HCT116 (cell line): ENCODE measurements around the gene RADIL. TPM values are rescaled to one million over a fixed set of nuclear protein-coding genes. Genes with fewer than 3 reads are reported as not detected.

Source experiments
- ATAC-seq: fragments of 200-7000 bp; cut with Tn5 transposase; 2 replicates; pipeline ENCODE4 v1.9.1; 2020; ENCODE audit warnings: mild to moderate bottlenecking, moderate library complexity
- BruUV-seq: library from RNA; stranded (reverse); fragments of 400-500 nt; replicated peaks from 2 replicates; lab custom pipeline; 2021; lab: Mats Ljungman, UMichigan
- CTCF ChIA-PET: fragments of 300-600 bp; sonication (Branson Sonifier 250); formaldehyde crosslinking; loops from one replicate; lab custom pipeline; 2021; ENCODE audit warnings: antibody characterized with exemption; lab: Charles Lee
- POLR2A ChIA-PET: fragments of 300-600, 350-600 bp; sonication (Branson Sonifier 250); formaldehyde crosslinking; loops from one replicate; lab custom pipeline; 2021; ENCODE audit warnings: antibody characterized with exemption; lab: Charles Lee
- RAD21 ChIA-PET, 2 experiments: fragments of 300-600 bp; sonication (Branson Sonifier 250); formaldehyde crosslinking; loops; one replicate each; lab custom pipeline; 2023; ENCODE audit warnings: low total read pairs in 2 of 2; ENCODE audit not compliant: uncharacterized antibody in 2 of 2, unreplicated experiment in 2 of 2, low non-redundant PET in 1 of 2; lab: Charles Lee
- DNase-seq: peaks from one replicate; pipeline ENCODE4 v3.0.0-alpha.2; 2010; ENCODE audit warnings: low read depth, low spot score
- H2AFZ ChIP-seq: fragments of 200-600 bp; shearing (Covaris generic), sonication (generic); 2 replicates; pipeline ENCODE4 v1.6.1; 2017; ENCODE audit warnings: low read depth, mixed run types, mixed read lengths, antibody characterized with exemption, low read length; ENCODE audit not compliant: poor library complexity, severe bottlenecking
- H3K27ac ChIP-seq: 2 replicates; pipeline ENCODE4 v1.5.1; 2012; ENCODE audit warnings: low read depth, low read length
- H3K27me3 ChIP-seq: fragments of 200-600 bp; sonication (generic); 2 replicates; pipeline ENCODE4 v1.6.1; 2016; ENCODE audit warnings: mixed run types, low read length, mixed read lengths; ENCODE audit not compliant: insufficient read depth
- H3K36me3 ChIP-seq, 2 experiments: fragments of 200-500 bp in 1 of 2; fragments of 200-600 bp in 1 of 2; sonication (Bioruptor generic) in 1 of 2; sonication (generic) in 1 of 2; 2 replicates each; pipeline versions ENCODE4 v1.5.1 to v1.6.1; 2014 to 2016; ENCODE audit warnings: low read length in 2 of 2, inconsistent platforms in 1 of 2, mixed read lengths in 1 of 2, mixed run types in 1 of 2; ENCODE audit not compliant: insufficient read depth in 2 of 2, control insufficient read depth in 1 of 2
- H3K4me1 ChIP-seq, 2 experiments: fragments of 200-600 bp in 1 of 2; sonication (generic) in 1 of 2; 2 replicates each; pipeline versions ENCODE4 v1.5.1 to v1.6.1; 2012 to 2017; ENCODE audit warnings: low read length in 2 of 2, inconsistent platforms in 1 of 2, mild to moderate bottlenecking in 1 of 2, mixed read lengths in 1 of 2, mixed run types in 1 of 2, moderate library complexity in 1 of 2; ENCODE audit not compliant: insufficient read depth in 2 of 2, control insufficient read depth in 1 of 2
- H3K4me2 ChIP-seq: fragments of 200-600 bp; sonication (generic); 2 replicates; pipeline ENCODE4 v1.6.1; 2017; ENCODE audit warnings: mixed run types, low read length, mixed read lengths
- H3K4me3 ChIP-seq, 2 experiments: fragments of 200-600 bp in 1 of 2; sonication (generic) in 1 of 2; replicated peaks in 1 of 2; 2 replicates each; pipeline ENCODE4 v1.5.1; 2011 to 2016; ENCODE audit warnings: low read length in 2 of 2, control low read depth in 1 of 2, low read depth in 1 of 2, mild to moderate bottlenecking in 1 of 2, mixed read lengths in 1 of 2, mixed run types in 1 of 2
- H3K79me2 ChIP-seq: fragments of 200-600 bp; sonication (generic); 2 replicates; pipeline ENCODE4 v1.6.1; 2017; ENCODE audit warnings: mild to moderate bottlenecking, mixed run types, low read length, moderate library complexity, mixed read lengths; ENCODE audit not compliant: insufficient read depth
- H3K9ac ChIP-seq: fragments of 200-600 bp; sonication (generic); 2 replicates; pipeline ENCODE4 v1.6.1; 2016; ENCODE audit warnings: low read length, mixed read lengths
- H3K9me2 ChIP-seq: fragments of 200-600 bp; sonication (generic), shearing (Covaris generic); 2 replicates; pipeline ENCODE4 v1.6.1; 2017; ENCODE audit warnings: mixed run types, mild to moderate bottlenecking, moderate library complexity; ENCODE audit not compliant: insufficient read depth
- H3K9me3 ChIP-seq, 2 experiments: fragments of 200-500 bp in 1 of 2; fragments of 200-600 bp in 1 of 2; sonication (Bioruptor generic) in 1 of 2; sonication (generic) in 1 of 2; 2 replicates each; pipeline ENCODE4 v1.6.1; 2014 to 2017; ENCODE audit warnings: low read length in 2 of 2, mixed read lengths in 2 of 2, inconsistent platforms in 1 of 2, low read depth in 1 of 2, mild to moderate bottlenecking in 1 of 2, mixed run types in 1 of 2, moderate library complexity in 1 of 2; ENCODE audit not compliant: control insufficient read depth in 1 of 2, insufficient read depth in 1 of 2
- H4K20me1 ChIP-seq: fragments of 200-600 bp; sonication (generic), shearing (Covaris generic); 2 replicates; pipeline ENCODE4 v1.6.1; 2017; ENCODE audit warnings: mixed run types, mild to moderate bottlenecking, moderate library complexity; ENCODE audit not compliant: insufficient read depth
- CBX3 ChIP-seq: IDR thresholded peaks from 2 replicates; pipeline ENCODE4 v1.6.1; 2012; ENCODE audit warnings: low read depth
- CEBPB ChIP-seq: IDR thresholded peaks from 2 replicates; pipeline ENCODE4 v1.6.1; 2012; ENCODE audit warnings: low read depth
- EGR1 ChIP-seq: IDR thresholded peaks from 2 replicates; pipeline ENCODE4 v1.6.1; 2012; ENCODE audit warnings: low read depth
- ELF1 ChIP-seq: IDR thresholded peaks from 2 replicates; pipeline ENCODE4 v1.6.1; 2012; ENCODE audit warnings: low read depth, borderline replicate concordance
- JUND ChIP-seq: IDR thresholded peaks from 2 replicates; pipeline ENCODE4 v1.6.1; 2012
- POLR2A ChIP-seq: IDR thresholded peaks from 2 replicates; pipeline ENCODE4 v1.7.0; 2011; ENCODE audit warnings: borderline replicate concordance; ENCODE audit not compliant: insufficient read depth, insufficient read length; ENCODE audit errors: extremely low read depth
- POLR2AphosphoS5 ChIP-seq: IDR thresholded peaks from 2 replicates; pipeline ENCODE4 v1.6.1; 2011; ENCODE audit warnings: mild to moderate bottlenecking, low read depth, low read length, moderate library complexity
- RAD21 ChIP-seq: IDR thresholded peaks from 2 replicates; pipeline ENCODE4 v1.6.1; 2012; ENCODE audit warnings: low read depth, mild to moderate bottlenecking
- SIN3A ChIP-seq: IDR thresholded peaks from 2 replicates; pipeline ENCODE4 v1.6.1; 2012; ENCODE audit warnings: low read depth
- SP1 ChIP-seq: IDR thresholded peaks from 2 replicates; pipeline ENCODE4 v1.6.1; 2012; ENCODE audit warnings: low read depth
- SRF ChIP-seq: IDR thresholded peaks from 2 replicates; pipeline ENCODE4 v1.6.1; 2012; ENCODE audit warnings: low read depth
- YY1 ChIP-seq: IDR thresholded peaks from 2 replicates; pipeline ENCODE4 v1.6.1; 2011; ENCODE audit warnings: low read length, low read depth, moderate library complexity, mild to moderate bottlenecking; ENCODE audit not compliant: insufficient replicate concordance; ENCODE audit errors: extremely low read depth
- ZFX ChIP-seq: fragments of 450-650 bp; IDR thresholded peaks from 2 replicates; pipeline ENCODE4 v1.6.1; 2017
- intact Hi-C: fragments of 100-400 bp; cut with micrococcal nuclease; formaldehyde crosslinking; loops from 2 replicates; pipeline ENCODE4 v1.10.0; 2022
- total RNA-seq: library from RNA; stranded (reverse); gene quantifications from one replicate; pipeline ENCODE4 v1.2.1, GENCODE V29; 2021; ENCODE audit not compliant: unreplicated experiment
- TF ChIP-seq, protein P1 (sequence below): IDR thresholded peaks from 2 replicates; pipeline ENCODE4 v1.6.1; 2012
- TF ChIP-seq, protein P2 (sequence below): IDR thresholded peaks from 2 replicates; pipeline ENCODE4 v1.6.1; 2011; ENCODE audit warnings: mild to moderate bottlenecking, low read length, moderate library complexity; ENCODE audit not compliant: insufficient replicate concordance; ENCODE audit errors: extremely low read depth

Gene RADIL
- total RNA-seq, 1 experiment from 2014 or later, result 5.3 TPM

DNA sequence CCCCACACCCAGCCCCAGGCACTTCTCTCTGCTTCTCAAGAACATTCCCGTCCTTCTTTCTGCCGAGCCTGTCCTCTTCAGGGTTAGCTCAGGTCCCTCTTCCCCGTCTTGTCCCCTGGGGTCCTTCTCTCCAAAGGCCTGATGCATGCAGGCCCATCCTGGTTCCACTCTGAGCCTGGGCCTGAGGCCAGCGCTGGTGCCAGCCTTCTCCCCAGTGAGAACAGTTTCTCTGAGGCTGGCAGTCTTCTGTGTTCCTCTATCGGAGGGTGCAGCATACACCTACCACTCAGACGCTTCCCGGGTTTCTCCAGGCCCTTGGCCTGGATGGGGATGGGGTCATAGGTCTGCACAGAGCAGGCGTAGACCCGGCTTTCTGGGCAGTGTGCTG is 93.4 kb downstream of the RADIL start:
- H2AFZ ChIP-seq, result no peak overlapping the region
- H3K79me2 ChIP-seq, result no peaks in the 10 kb centered on the region
- no peak for TF ChIP-seq POLR2AphosphoS5
- no peak for TF ChIP-seq POLR2A
- TF ChIP-seq SRF, result no peak
- TF ChIP-seq RAD21, result no peak
- no peak for TF ChIP-seq CEBPB
- TF ChIP-seq JUND, result no peak
- TF ChIP-seq ZFX, result no peak
- TF ChIP-seq SIN3A, result no peak
- TF ChIP-seq ELF1, result no peak
- no peak for TF ChIP-seq EGR1
- no peak for TF ChIP-seq CBX3
- TF ChIP-seq, protein P1, sequence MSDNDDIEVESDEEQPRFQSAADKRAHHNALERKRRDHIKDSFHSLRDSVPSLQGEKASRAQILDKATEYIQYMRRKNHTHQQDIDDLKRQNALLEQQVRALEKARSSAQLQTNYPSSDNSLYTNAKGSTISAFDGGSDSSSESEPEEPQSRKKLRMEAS, result no peak
- TF ChIP-seq YY1, result no peak
- TF ChIP-seq SP1, result no peak
- TF ChIP-seq, protein P2, sequence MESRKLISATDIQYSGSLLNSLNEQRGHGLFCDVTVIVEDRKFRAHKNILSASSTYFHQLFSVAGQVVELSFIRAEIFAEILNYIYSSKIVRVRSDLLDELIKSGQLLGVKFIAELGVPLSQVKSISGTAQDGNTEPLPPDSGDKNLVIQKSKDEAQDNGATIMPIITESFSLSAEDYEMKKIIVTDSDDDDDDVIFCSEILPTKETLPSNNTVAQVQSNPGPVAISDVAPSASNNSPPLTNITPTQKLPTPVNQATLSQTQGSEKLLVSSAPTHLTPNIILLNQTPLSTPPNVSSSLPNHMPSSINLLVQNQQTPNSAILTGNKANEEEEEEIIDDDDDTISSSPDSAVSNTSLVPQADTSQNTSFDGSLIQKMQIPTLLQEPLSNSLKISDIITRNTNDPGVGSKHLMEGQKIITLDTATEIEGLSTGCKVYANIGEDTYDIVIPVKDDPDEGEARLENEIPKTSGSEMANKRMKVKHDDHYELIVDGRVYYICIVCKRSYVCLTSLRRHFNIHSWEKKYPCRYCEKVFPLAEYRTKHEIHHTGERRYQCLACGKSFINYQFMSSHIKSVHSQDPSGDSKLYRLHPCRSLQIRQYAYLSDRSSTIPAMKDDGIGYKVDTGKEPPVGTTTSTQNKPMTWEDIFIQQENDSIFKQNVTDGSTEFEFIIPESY, result no peak
- no peaks in the 10 kb centered on the region for H3K36me3 ChIP-seq
- H3K9ac ChIP-seq, result no peak overlapping the region
- ATAC-seq (no peak), DNase-seq (no peak)
- H3K27me3 ChIP-seq, result no peaks in the 10 kb centered on the region
- no peaks in the 10 kb centered on the region for H3K9me3 ChIP-seq
- no peak overlapping the region for H3K27ac ChIP-seq
- ChIA-PET RAD21 (no interaction called here), CTCF (no interaction called here), POLR2A (interaction anchor here (0.6 kb wide), 1 partner anchor 8 kb away, joined by 3 read pairs; no protein-coding TSS in a partner anchor)
- H3K4me1 ChIP-seq, result peaks cover 2 to 14% of the 10 kb centered on the region in 2 experiments; a peak in 3 of 4 replicates
- intact Hi-C loops, result no loop called here
- no peaks in the 10 kb centered on the region for H3K9me2 ChIP-seq
- H3K4me2 ChIP-seq, result no peak overlapping the region
- BruUV-seq, result no TSS peak
- no peak overlapping the region for H3K4me3 ChIP-seq
- H4K20me1 ChIP-seq, result no peaks in the 10 kb centered on the region
